Skeletal muscle tissue (tissue), 4 donors: ENCODE measurements around the gene TMCO4. TPM values are rescaled to one million over a fixed set of nuclear protein-coding genes. Genes with fewer than 3 reads are reported as not detected.

ENCODE experiments used
- H3K27ac ChIP-seq: one replicate; pipeline ENCODE4 v1.7.0; 2013; ENCODE audit warnings: mild to moderate bottlenecking, low read depth, low read length, inconsistent platforms
- H3K27me3 ChIP-seq, 3 donors: one replicate each; pipeline ENCODE4 v1.7.0; 2013; ENCODE audit warnings: low read length in 3 of 3; ENCODE audit not compliant: control insufficient read depth in 3 of 3, insufficient read depth in 3 of 3
- H3K36me3 ChIP-seq, 3 donors: one replicate each; pipeline ENCODE4 v1.7.0; 2013; ENCODE audit warnings: low read length in 3 of 3; ENCODE audit not compliant: control insufficient read depth in 3 of 3, insufficient read depth in 3 of 3
- H3K4me1 ChIP-seq, 3 donors: one replicate each; pipeline ENCODE4 v1.7.0; 2013; ENCODE audit warnings: low read length in 3 of 3, mild to moderate bottlenecking in 3 of 3; ENCODE audit not compliant: control insufficient read depth in 3 of 3, insufficient read depth in 3 of 3
- H3K4me3 ChIP-seq, 3 donors: one replicate each; pipeline ENCODE4 v1.7.0; 2013; ENCODE audit warnings: low read length in 3 of 3
- H3K9ac ChIP-seq, 3 donors: one replicate each; pipeline ENCODE4 v1.7.0; 2013; ENCODE audit warnings: low read length in 3 of 3, mild to moderate bottlenecking in 3 of 3, moderate library complexity in 2 of 3, low read depth in 1 of 3
- H3K9me3 ChIP-seq, 3 donors: one replicate each; pipeline ENCODE4 v1.7.0; 2013; ENCODE audit warnings: low read length in 3 of 3; ENCODE audit not compliant: control insufficient read depth in 3 of 3
- total RNA-seq: library from RNA; depleted of rRNA; stranded (reverse); fragments of >200 nt; gene quantifications from one replicate; pipeline ENCODE4 v1.2.3, GENCODE V29; 2014
- donor health status: Osteomylitis.

Gene TMCO4
- total RNA-seq, 1 donor from 2014 or later: 2.6 TPM

- Histone ChIP-seq H3K27ac (no peak overlapping the region), H3K4me3 (no peak overlapping the region), H3K4me1 (no peaks in the 10 kb centered on the region), H3K27me3 (no peaks in the 10 kb centered on the region), H3K9me3 (no peaks in the 10 kb centered on the region), H3K9ac (no peak overlapping the region), H3K36me3 (peaks cover 8 to 18% (median 9%) of the 10 kb centered on the region in 3 donors)
Measured at GRCh38 chr1:19785660-19786059, 14.1 kb downstream of the TMCO4 start.

- H3K36me3 ChIP-seq: peaks cover 16 to 26% (median 17%) of the 10 kb centered on the region in 3 donors
- no peaks in the 10 kb centered on the region for H3K4me1 ChIP-seq
- H3K4me3 ChIP-seq: no peak overlapping the region
- H3K9ac ChIP-seq: no peak overlapping the region
- H3K27ac ChIP-seq: no peak overlapping the region
- H3K27me3 ChIP-seq: no peaks in the 10 kb centered on the region
- no peaks in the 10 kb centered on the region for H3K9me3 ChIP-seq
Measured at GRCh38 chr1:19780267-19780877, 19.3 kb downstream of the TMCO4 start.

DNA sequence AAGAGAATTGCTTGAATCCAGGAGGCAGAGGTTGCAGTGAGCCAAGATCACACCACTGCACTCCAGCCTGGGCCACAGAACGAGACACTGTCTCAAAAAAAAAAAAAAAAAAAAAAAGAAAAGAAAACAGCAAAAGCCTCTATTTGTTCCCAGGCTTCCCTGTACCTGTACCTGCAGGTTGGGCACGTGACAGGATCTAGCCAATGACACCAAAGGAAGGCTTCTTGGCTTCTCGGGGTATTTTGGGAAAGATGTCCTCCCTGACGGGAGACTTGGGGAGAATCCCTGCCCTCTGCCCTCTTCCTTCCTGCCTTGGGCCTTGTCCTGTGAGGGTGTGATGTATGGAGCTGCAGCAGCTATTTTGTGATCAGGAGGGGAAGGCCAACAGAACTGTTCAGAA lies 22.8 kb downstream of the TMCO4 start:
- Histone ChIP-seq H3K9ac (no peak overlapping the region), H3K9me3 (no peaks in the 10 kb centered on the region), H3K36me3 (peaks cover 12 to 15% (median 13%) of the 10 kb centered on the region in 3 donors)

DNA sequence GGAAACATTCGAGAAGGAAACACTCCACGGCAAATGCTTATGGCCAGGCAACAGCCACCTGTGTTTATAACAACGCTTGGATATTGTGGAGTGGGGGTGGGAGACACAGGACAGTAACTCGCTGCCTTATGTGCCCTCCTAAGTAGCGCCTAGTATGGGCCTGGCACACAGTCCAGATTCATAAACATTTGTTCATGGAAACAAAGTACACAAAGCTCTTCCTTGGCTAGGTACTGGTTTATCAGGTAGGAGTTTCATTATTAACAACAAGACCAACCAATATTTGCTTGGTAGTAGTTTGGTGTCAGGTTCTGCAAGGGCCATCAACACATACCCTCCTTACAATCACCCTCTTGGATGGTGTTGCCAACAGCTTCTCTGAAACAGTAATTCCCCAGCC lies 23.4 kb downstream of the TMCO4 start:
- Histone ChIP-seq H3K36me3 (peaks cover 12 to 16% (median 13%) of the 10 kb centered on the region in 3 donors), H3K9me3 (no peaks in the 10 kb centered on the region), H3K27me3 (no peaks in the 10 kb centered on the region), H3K27ac (no peak overlapping the region), H3K4me3 (no peak overlapping the region), H3K4me1 (no peaks in the 10 kb centered on the region), H3K9ac (no peak overlapping the region)

More for the DNA sequence above, 22.8 kb downstream of the TMCO4 start:
- Histone ChIP-seq H3K27me3 (no peaks in the 10 kb centered on the region), H3K4me3 (no peak overlapping the region), H3K27ac (no peak overlapping the region), H3K4me1 (no peaks in the 10 kb centered on the region)

DNA sequence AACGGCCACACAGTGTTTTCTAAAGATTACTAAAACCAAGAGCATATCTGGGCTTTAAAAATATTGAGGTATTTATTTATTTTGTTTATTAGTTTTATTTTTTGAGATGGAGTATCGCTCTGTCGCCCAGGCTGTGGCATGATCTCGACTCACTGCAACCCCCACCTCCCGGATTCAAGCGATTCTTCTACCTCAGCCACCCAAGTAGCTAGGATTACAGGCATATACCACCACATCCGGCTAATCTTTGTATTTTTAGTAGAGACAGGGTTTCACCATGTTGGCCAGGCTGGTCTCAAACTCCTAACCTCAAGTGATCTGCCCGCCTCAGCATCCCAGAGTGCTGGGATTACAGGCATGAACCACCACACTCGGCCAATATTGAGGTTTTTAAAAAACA lies 23.9 kb downstream of the TMCO4 start:
- peaks cover 12 to 17% (median 13%) of the 10 kb centered on the region in 3 donors for H3K36me3 ChIP-seq
- no peak overlapping the region for H3K27ac ChIP-seq
- H3K4me1 ChIP-seq: no peaks in the 10 kb centered on the region
- H3K9ac ChIP-seq: no peak overlapping the region
- no peaks in the 10 kb centered on the region for H3K9me3 ChIP-seq
- no peaks in the 10 kb centered on the region for H3K27me3 ChIP-seq
- H3K4me3 ChIP-seq: no peak overlapping the region

GRCh38 chr1:19775317-19775716 lies 24.4 kb downstream of the TMCO4 start:
- no peaks in the 10 kb centered on the region for H3K9me3 ChIP-seq
- no peaks in the 10 kb centered on the region for H3K27me3 ChIP-seq
- H3K4me3 ChIP-seq: no peak overlapping the region
- H3K4me1 ChIP-seq: no peaks in the 10 kb centered on the region
- no peak overlapping the region for H3K9ac ChIP-seq
- no peak overlapping the region for H3K27ac ChIP-seq
- peaks cover 8 to 16% (median 15%) of the 10 kb centered on the region in 3 donors for H3K36me3 ChIP-seq

- Histone ChIP-seq H3K36me3 (peaks cover 2 to 11% (median 10%) of the 10 kb centered on the region in 3 donors), H3K9me3 (no peaks in the 10 kb centered on the region), H3K4me1 (no peaks in the 10 kb centered on the region), H3K27me3 (no peaks in the 10 kb centered on the region), H3K27ac (no peak overlapping the region), H3K9ac (no peak overlapping the region), H3K4me3 (no peak overlapping the region)
Measured at GRCh38 chr1:19774180-19774785, 25.4 kb downstream of the TMCO4 start.

DNA sequence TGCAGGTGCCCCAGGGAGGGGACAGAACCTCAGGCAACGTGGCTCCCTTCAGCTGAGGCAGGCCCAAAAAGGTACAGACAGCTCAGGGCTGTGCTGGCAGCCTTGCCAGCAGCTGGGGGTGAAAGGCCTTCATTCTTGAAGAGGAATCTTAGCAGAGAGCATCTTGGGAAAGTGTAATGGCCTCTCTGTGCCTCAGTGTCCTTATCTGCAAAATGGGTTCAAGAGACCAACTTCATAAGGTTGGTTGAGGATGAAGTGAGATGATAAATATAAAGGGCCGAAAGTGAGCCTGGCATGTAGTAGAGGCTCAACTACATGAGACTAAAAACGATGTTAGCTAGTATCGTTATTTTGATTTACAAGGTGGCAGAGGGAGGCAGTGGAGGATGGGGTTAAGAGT lies 26.2 kb downstream of the TMCO4 start:
- peaks cover 0 to 5% (median 5%) of the 10 kb centered on the region in 3 donors for H3K36me3 ChIP-seq

GRCh38 chr1:19772053-19772452 lies 27.7 kb downstream of the TMCO4 start:
- Histone ChIP-seq H3K4me1 (no peaks in the 10 kb centered on the region), H3K9ac (no peak overlapping the region), H3K27ac (no peak overlapping the region), H3K27me3 (no peaks in the 10 kb centered on the region), H3K4me3 (no peak overlapping the region), H3K36me3 (peaks cover 0 to 5% (median 3%) of the 10 kb centered on the region in 3 donors), H3K9me3 (no peaks in the 10 kb centered on the region)

More for the DNA sequence above, 26.2 kb downstream of the TMCO4 start:
- Histone ChIP-seq H3K4me3 (no peak overlapping the region), H3K9ac (no peak overlapping the region), H3K27ac (no peak overlapping the region), H3K4me1 (no peaks in the 10 kb centered on the region), H3K27me3 (no peaks in the 10 kb centered on the region), H3K9me3 (no peaks in the 10 kb centered on the region)

- Histone ChIP-seq H3K36me3 (peaks cover 0 to 5% (median 3%) of the 10 kb centered on the region in 3 donors), H3K9me3 (no peaks in the 10 kb centered on the region), H3K9ac (no peak overlapping the region), H3K27me3 (no peaks in the 10 kb centered on the region), H3K4me3 (no peak overlapping the region), H3K27ac (no peak overlapping the region), H3K4me1 (no peaks in the 10 kb centered on the region)
Measured at GRCh38 chr1:19771350-19771749, 28.4 kb downstream of the TMCO4 start.
